Fibroblast of lung (primary cell): Measurements from ENCODE around the gene SOX15. TPM values are rescaled to one million over a fixed set of nuclear protein-coding genes. Genes with fewer than 3 reads are reported as not detected.

Experiments used
- DNase-seq, 2 donors: peaks; one replicate each; pipeline versions ENCODE4 v3.0.0 to v3.0.0-alpha.2; 2010; ENCODE audit warnings: low read depth in 2 of 2
- H2AFZ ChIP-seq: 2 replicates; pipeline ENCODE4 v1.5.1; 2012; ENCODE audit warnings: low read length, control low read depth, inconsistent platforms
- H3K27ac ChIP-seq: 2 replicates; pipeline ENCODE4 v1.5.1; 2011; ENCODE audit warnings: low read length, control low read depth; ENCODE audit not compliant: insufficient read depth
- H3K27me3 ChIP-seq: 2 replicates; pipeline ENCODE4 v1.5.1; 2011; ENCODE audit warnings: mild to moderate bottlenecking, low read length; ENCODE audit not compliant: control insufficient read depth, insufficient read depth
- H3K36me3 ChIP-seq: 2 replicates; pipeline ENCODE4 v1.5.1; 2011; ENCODE audit warnings: low read length; ENCODE audit not compliant: control insufficient read depth, insufficient read depth
- H3K4me1 ChIP-seq: 2 replicates; pipeline ENCODE4 v1.5.1; 2011; ENCODE audit warnings: low read length; ENCODE audit not compliant: control insufficient read depth, insufficient read depth; ENCODE audit errors: extremely low read depth
- H3K4me2 ChIP-seq: 2 replicates; pipeline ENCODE4 v1.5.1; 2011; ENCODE audit warnings: low read length, control low read depth; ENCODE audit not compliant: insufficient read depth; ENCODE audit errors: extremely low read depth
- H3K4me3 ChIP-seq, 4 experiments: fragments of 200-600 bp in 1 of 4; sonication (generic) in 1 of 4; replicated peaks in 1 of 4; 2 replicates each; pipeline ENCODE4 v1.5.1; 2011 to 2016; ENCODE audit warnings: low read length in 4 of 4, low read depth in 3 of 4, mild to moderate bottlenecking in 3 of 4, control low read depth in 2 of 4, inconsistent platforms in 1 of 4, mixed read lengths in 1 of 4; ENCODE audit not compliant: insufficient read depth in 1 of 4; ENCODE audit errors: control extremely low read depth in 1 of 4
- H3K79me2 ChIP-seq: 2 replicates; pipeline ENCODE4 v1.5.1; 2012; ENCODE audit warnings: mild to moderate bottlenecking, low read length, inconsistent platforms; ENCODE audit not compliant: control insufficient read depth, insufficient read depth
- H3K9ac ChIP-seq: 2 replicates; pipeline ENCODE4 v1.5.1; 2011; ENCODE audit warnings: mild to moderate bottlenecking, low read length, control low read depth; ENCODE audit not compliant: insufficient read depth
- H3K9me3 ChIP-seq: 2 replicates; pipeline ENCODE4 v1.5.1; 2012; ENCODE audit warnings: low read depth, low read length; ENCODE audit not compliant: control insufficient read depth, insufficient read depth
- H4K20me1 ChIP-seq: 2 replicates; pipeline ENCODE4 v1.5.1; 2011; ENCODE audit warnings: low read length; ENCODE audit not compliant: control insufficient read depth, insufficient read depth; ENCODE audit errors: extremely low read depth
- EZH2 ChIP-seq: IDR thresholded peaks from 2 replicates; pipeline ENCODE4 v1.5.1; 2012; ENCODE audit warnings: low read length, control low read depth, mild to moderate bottlenecking; ENCODE audit errors: missing control alignments
- polyA plus RNA-seq, 2 donors: library from polyadenylated mRNA; depleted of rRNA in 1 of 2; stranded (reverse) in 1 of 2; unstranded in 1 of 2; fragments of >200 nt; gene quantifications; 2 replicates each; pipeline ENCODE4 v1.2.1, GENCODE V29; 2011 to 2012; ENCODE audit warnings: missing spikeins in 1 of 2
- total RNA-seq: library from RNA; depleted of rRNA; stranded (reverse); fragments of >200 nt; gene quantifications from 2 replicates; pipeline ENCODE4 v1.2.1, GENCODE V29; 2014
- TF ChIP-seq, protein P1 (sequence below), 2 donors: IDR thresholded peaks in 1 of 2; conservative IDR thresholded peaks in 1 of 2; 1 replicate in 1 of 2; 2 replicates in 1 of 2; pipeline ENCODE4 v1.5.1; 2011 to 2012; ENCODE audit warnings: low read length in 2 of 2, control low read depth in 1 of 2, inconsistent platforms in 1 of 2, low read depth in 1 of 2, mild to moderate bottlenecking in 1 of 2

SOX15 gene
- total and polyA plus RNA-seq, 2 donors (not counting 1 experiment from before 2014, with no cell fraction given) = 0.36 to 0.50 TPM

DNA sequence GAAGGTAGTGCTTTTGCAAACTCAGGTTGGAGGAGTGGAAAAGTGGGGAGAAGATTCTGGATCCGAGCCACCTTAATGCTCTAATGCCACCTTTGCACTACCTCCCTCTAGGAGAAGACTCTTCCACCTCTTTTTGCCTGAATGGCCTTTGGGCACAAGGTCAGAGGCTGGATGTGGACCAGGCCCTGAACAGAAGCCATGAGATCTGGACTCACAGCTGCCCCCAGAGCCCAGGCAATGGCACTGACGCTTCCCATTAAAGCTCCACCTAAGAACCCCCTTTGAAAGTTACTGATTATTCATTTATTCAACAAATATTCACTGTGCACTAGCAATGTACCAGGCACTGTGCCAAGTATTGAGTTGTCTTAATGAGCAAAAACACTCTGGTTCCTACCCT lies 43.2 kb upstream of the SOX15 start:
- Histone ChIP-seq H3K4me2 (no peak overlapping the region), H2AFZ (no peak overlapping the region), H3K36me3 (no peaks in the 10 kb centered on the region), H3K9ac (no peak overlapping the region), H3K27ac (no peak overlapping the region), H3K9me3 (no peaks in the 10 kb centered on the region), H3K79me2 (no peaks in the 10 kb centered on the region), H3K4me1 (no peaks in the 10 kb centered on the region), H4K20me1 (no peaks in the 10 kb centered on the region), H3K27me3 (no peaks in the 10 kb centered on the region), H3K4me3 (no peak overlapping the region)
- DNase-seq = no peak
- TF ChIP-seq, protein P1, sequence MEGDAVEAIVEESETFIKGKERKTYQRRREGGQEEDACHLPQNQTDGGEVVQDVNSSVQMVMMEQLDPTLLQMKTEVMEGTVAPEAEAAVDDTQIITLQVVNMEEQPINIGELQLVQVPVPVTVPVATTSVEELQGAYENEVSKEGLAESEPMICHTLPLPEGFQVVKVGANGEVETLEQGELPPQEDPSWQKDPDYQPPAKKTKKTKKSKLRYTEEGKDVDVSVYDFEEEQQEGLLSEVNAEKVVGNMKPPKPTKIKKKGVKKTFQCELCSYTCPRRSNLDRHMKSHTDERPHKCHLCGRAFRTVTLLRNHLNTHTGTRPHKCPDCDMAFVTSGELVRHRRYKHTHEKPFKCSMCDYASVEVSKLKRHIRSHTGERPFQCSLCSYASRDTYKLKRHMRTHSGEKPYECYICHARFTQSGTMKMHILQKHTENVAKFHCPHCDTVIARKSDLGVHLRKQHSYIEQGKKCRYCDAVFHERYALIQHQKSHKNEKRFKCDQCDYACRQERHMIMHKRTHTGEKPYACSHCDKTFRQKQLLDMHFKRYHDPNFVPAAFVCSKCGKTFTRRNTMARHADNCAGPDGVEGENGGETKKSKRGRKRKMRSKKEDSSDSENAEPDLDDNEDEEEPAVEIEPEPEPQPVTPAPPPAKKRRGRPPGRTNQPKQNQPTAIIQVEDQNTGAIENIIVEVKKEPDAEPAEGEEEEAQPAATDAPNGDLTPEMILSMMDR (conservative IDR thresholded peaks at IDR 0.05 in 1 of 2, IDR thresholded peaks at IDR 0.05 in 1 of 2; ENCODE audit: low read depth in 1 of 2, low read length in 2 of 2) = no peak
- no peak for TF ChIP-seq EZH2

DNA sequence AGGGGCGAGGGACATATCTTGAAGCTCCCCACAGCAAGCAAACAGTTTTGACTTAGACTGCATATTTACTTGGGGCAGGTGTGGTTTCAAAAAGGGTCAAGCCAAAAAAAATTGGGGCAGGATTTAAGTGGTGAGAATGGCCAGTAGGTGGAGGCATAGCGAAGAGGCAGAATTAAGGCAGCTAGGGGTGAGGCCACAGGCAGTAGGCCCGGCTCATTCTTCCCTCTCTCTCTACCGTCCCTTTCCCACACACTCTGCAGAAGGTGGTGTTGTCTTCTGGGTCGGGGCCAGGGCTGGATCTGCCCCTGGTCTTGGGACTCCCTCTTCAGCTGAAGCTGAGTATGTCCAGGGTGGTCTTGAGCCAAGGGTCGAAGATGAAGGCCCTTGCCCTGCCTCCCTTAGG lies 42.6 kb upstream of the SOX15 start:
- peak; percentile 36 to 64 for DNase-seq
- H3K27ac ChIP-seq = no peak overlapping the region
- no peak overlapping the region for H3K4me3 ChIP-seq
- peak overlapping the region; percentile 6 for H2AFZ ChIP-seq
- no peaks in the 10 kb centered on the region for H3K27me3 ChIP-seq
- H3K36me3 ChIP-seq = no peaks in the 10 kb centered on the region
- no peaks in the 10 kb centered on the region for H3K4me1 ChIP-seq
- H4K20me1 ChIP-seq = no peaks in the 10 kb centered on the region
- no peaks in the 10 kb centered on the region for H3K9me3 ChIP-seq
- no peak overlapping the region for H3K9ac ChIP-seq
- H3K4me2 ChIP-seq = no peak overlapping the region
- TF ChIP-seq, protein P1 (conservative IDR thresholded peaks at IDR 0.05 in 1 of 2, IDR thresholded peaks at IDR 0.05 in 1 of 2; ENCODE audit: low read depth in 1 of 2, low read length in 2 of 2) = peak; percentile 58 to 71
- no peak for TF ChIP-seq EZH2
- no peaks in the 10 kb centered on the region for H3K79me2 ChIP-seq

DNA sequence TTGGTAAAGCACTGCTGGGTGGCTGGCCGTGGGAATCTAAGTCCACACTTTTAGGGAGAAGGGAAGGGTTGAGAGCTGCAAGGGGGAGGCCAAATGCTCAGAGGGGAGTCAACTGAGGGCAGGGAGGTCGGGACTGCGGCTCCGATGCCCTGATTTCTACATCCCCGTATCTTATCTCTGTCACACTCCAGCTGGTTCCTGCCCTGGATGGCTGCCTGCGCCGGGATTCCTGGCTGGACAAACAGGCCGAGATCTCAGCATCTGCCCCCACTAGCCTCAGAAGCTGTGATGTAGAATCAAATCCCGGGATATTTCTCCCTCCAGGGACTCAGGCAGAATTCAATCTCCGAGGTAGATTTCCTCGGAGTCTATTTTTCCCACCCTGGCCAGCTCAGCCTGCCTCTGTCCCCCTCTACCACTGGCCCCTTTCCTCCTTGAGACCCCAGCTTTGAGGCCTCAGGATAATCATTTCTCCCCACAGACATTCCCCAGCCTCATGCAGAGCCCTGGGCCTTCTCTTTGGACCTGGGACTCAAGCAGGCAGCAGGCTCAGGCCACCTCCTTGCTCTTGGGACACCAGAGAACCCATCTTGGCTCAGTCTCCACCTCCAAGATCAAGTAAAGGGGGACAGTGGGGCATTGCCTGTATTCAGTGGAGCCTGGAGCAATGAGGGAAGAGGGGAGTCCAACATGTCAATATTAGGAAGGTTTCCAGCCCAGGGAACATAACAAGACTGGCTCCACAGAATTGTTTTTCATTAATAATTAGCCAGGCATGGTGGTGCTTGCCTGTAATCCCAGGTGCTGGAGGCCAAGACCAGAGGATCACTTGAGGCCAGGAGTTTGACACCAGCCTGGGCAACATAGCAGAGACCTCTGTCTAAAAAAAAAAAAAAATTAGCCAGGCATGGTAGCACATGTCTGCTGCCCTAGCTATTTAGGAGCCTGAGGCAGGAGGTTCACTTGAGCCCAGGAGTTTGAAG lies 41.8 kb upstream of the SOX15 start:
- Histone ChIP-seq H3K27me3 (no peaks in the 10 kb centered on the region), H2AFZ (no peak overlapping the region), H3K27ac (no peak overlapping the region), H3K36me3 (no peaks in the 10 kb centered on the region), H3K79me2 (peaks cover 6% of the 10 kb centered on the region), H4K20me1 (no peaks in the 10 kb centered on the region), H3K9ac (no peak overlapping the region), H3K4me1 (peaks cover 2% of the 10 kb centered on the region), H3K4me2 (no peak overlapping the region), H3K4me3 (no peak overlapping the region), H3K9me3 (no peaks in the 10 kb centered on the region)
- TF ChIP-seq EZH2 = no peak
- TF ChIP-seq, protein P1 (conservative IDR thresholded peaks at IDR 0.05 in 1 of 2, IDR thresholded peaks at IDR 0.05 in 1 of 2; ENCODE audit: low read depth in 1 of 2, low read length in 2 of 2) = no peak
- DNase-seq = no peak
